Measurements from ENCODE around the gene RPL38.

GRCh38 chr17:74160656-74161502, 42.6 kb upstream of the RPL38 start:
- TF ChIP-seq CTCF (IDR thresholded peaks at IDR 0.05) (no peak), POLR2A (IDR thresholded peaks at IDR 0.05) (no peak)

Data from esophagus squamous epithelium (tissue), 4 donors.